ENCODE measurements around the gene NETO2. TPM values are rescaled to one million over a fixed set of nuclear protein-coding genes. Genes with fewer than 3 reads are reported as not detected.

The NETO2 gene
- polyA plus RNA-seq, 1 experiment: 14.4 TPM

GRCh38 chr16:47028767-47029377 lies 114.9 kb downstream of the NETO2 start:
- Histone ChIP-seq H3K27me3 (ENCODE audit: control insufficient read depth, insufficient read depth, low read length) (no peaks in the 10 kb centered on the region), H3K36me3 (ENCODE audit: control insufficient read depth, insufficient read depth, low read length) (no peaks in the 10 kb centered on the region), H3K4me3 (ENCODE audit: low read depth, low read length) (no peak overlapping the region)
- TF ChIP-seq CTCF (IDR thresholded peaks at IDR 0.05; ENCODE audit: insufficient read depth, low read depth, low read length): no peak
- CTCF ChIA-PET: interaction anchor here (1.2 to 3.0 kb wide), 3 partner anchors 9 to 114 kb away, joined by 3 to 18 read pairs (median 4); partner anchors contain the start of gene NETO2
- POLR2A ChIA-PET: no interaction called here
- DNase-seq (ENCODE audit: low read depth): no peak

Other genes with a start within 250 kb of the NETO2 start
- gene DNAJA2, start 170.3 kb downstream of the NETO2 start, polyA plus RNA-seq (2011; rRNA removed): 8.3 and 20.2 TPM in 2 replicates

Measured in BJ (cell line).